GM23338 (cell line): Measurements from ENCODE around the gene AGBL4. TPM values are rescaled to one million over a fixed set of nuclear protein-coding genes. Genes with fewer than 3 reads are reported as not detected.

Source experiments
- ATAC-seq: fragments of 200-7000 bp; cut with Tn5 transposase; 3 replicates; pipeline ENCODE4 v1.9.1; 2020
- DNase-seq: peaks from one replicate; pipeline ENCODE4 v3.0.0-alpha.2; 2015; ENCODE audit warnings: low spot score
- H2AFZ ChIP-seq: fragments of 200-600 bp; sonication (generic); 2 replicates; pipeline ENCODE4 v1.8.0; 2016; ENCODE audit warnings: antibody characterized with exemption, mild to moderate bottlenecking, moderate library complexity
- H3F3A ChIP-seq: fragments of 200-600 bp; sonication (generic); replicated peaks from 2 replicates; pipeline ENCODE4 v1.8.0; 2017; ENCODE audit warnings: antibody characterized with exemption, mixed run types, low read depth
- H3K27ac ChIP-seq: fragments of 200-600 bp; sonication (generic); 2 replicates; pipeline ENCODE4 v1.6.1; 2016; ENCODE audit warnings: low read depth
- H3K27me3 ChIP-seq: fragments of 200-600 bp; sonication (generic); 2 replicates; pipeline ENCODE4 v1.8.0; 2016; ENCODE audit warnings: mild to moderate bottlenecking, mixed run types, moderate library complexity; ENCODE audit not compliant: insufficient read depth
- H3K36me3 ChIP-seq: fragments of 200-600 bp; sonication (generic); 2 replicates; pipeline ENCODE4 v1.8.0; 2016; ENCODE audit warnings: mild to moderate bottlenecking; ENCODE audit not compliant: insufficient read depth
- H3K4me1 ChIP-seq: fragments of 200-600 bp; sonication (generic); 2 replicates; pipeline ENCODE4 v1.8.0; 2016; ENCODE audit warnings: mild to moderate bottlenecking, moderate library complexity; ENCODE audit not compliant: insufficient read depth
- H3K4me2 ChIP-seq: fragments of 200-600 bp; sonication (generic); 2 replicates; pipeline ENCODE4 v1.7.1; 2017; ENCODE audit warnings: mixed run types
- H3K4me3 ChIP-seq: fragments of 200-600 bp; sonication (generic); 2 replicates; pipeline ENCODE4 v1.6.1; 2016; ENCODE audit warnings: mixed run types
- H3K79me2 ChIP-seq: fragments of 200-600 bp; sonication (generic); replicated peaks from 2 replicates; pipeline ENCODE4 v1.8.0; 2017; ENCODE audit warnings: mild to moderate bottlenecking; ENCODE audit not compliant: insufficient read depth
- H3K9me2 ChIP-seq: fragments of 200-600 bp; sonication (generic); 2 replicates; pipeline ENCODE4 v1.8.0; 2017; ENCODE audit not compliant: insufficient read depth
- H4K20me1 ChIP-seq: fragments of 200-600 bp; sonication (generic); replicated peaks from 2 replicates; pipeline ENCODE4 v1.8.0; 2017; ENCODE audit warnings: mild to moderate bottlenecking; ENCODE audit not compliant: insufficient read depth
- H3K27ac Mint-ChIP-seq: 2 replicates; pipeline ENCODE4 v1.8.0; 2020; ENCODE audit warnings: inconsistent platforms, mild to moderate bottlenecking, moderate library complexity, mixed read lengths
- H3K27me3 Mint-ChIP-seq: 3 replicates; pipeline ENCODE4 v1.8.0; 2022; ENCODE audit warnings: low read depth, mild to moderate bottlenecking, moderate library complexity, mixed read lengths, inconsistent platforms; ENCODE audit not compliant: insufficient read depth, poor library complexity
- H3K36me3 Mint-ChIP-seq: 3 replicates; pipeline ENCODE4 v1.8.0; 2021; ENCODE audit warnings: low read depth, mild to moderate bottlenecking, inconsistent platforms, moderate library complexity, mixed read lengths
- H3K4me1 Mint-ChIP-seq: 3 replicates; pipeline ENCODE4 v1.8.0; 2020; ENCODE audit warnings: mild to moderate bottlenecking, inconsistent platforms, mixed read lengths
- H3K4me3 Mint-ChIP-seq: 3 replicates; pipeline ENCODE4 v1.8.0; 2021; ENCODE audit warnings: moderate library complexity, mild to moderate bottlenecking, inconsistent platforms, mixed read lengths
- H3K9me3 Mint-ChIP-seq: 3 replicates; pipeline ENCODE4 v1.8.0; 2020; ENCODE audit warnings: moderate library complexity, mild to moderate bottlenecking, inconsistent platforms, mixed read lengths
- CREB1 ChIP-seq: fragments of 250-450 bp; sonication (Bioruptor Pico); IDR thresholded peaks from 2 replicates; pipeline ENCODE4 v1.5.0; 2020; ENCODE audit warnings: low read depth, mild to moderate bottlenecking, moderate library complexity
- EZH2 ChIP-seq: fragments of 200-600 bp; sonication (generic); IDR thresholded peaks from one replicate; pipeline ENCODE4 v1.8.0; 2017; ENCODE audit warnings: antibody characterized with exemption, mild to moderate bottlenecking, low read depth; ENCODE audit not compliant: unreplicated experiment
- EZH2phosphoT487 ChIP-seq: fragments of 200-600 bp; sonication (generic); IDR thresholded peaks from one replicate; pipeline ENCODE4 v1.8.1; 2018; ENCODE audit warnings: antibody characterized with exemption; ENCODE audit not compliant: unreplicated experiment
- NANOG ChIP-seq: IDR thresholded peaks from 2 replicates; pipeline ENCODE4 v1.6.1; 2016; ENCODE audit warnings: antibody characterized with exemption, borderline replicate concordance
- POLR2AphosphoS5 ChIP-seq: IDR thresholded peaks from 2 replicates; pipeline ENCODE4 v1.6.1; 2016; ENCODE audit warnings: antibody characterized with exemption, low read depth
- STAT1 ChIP-seq: IDR thresholded peaks from one replicate; pipeline ENCODE4 v1.6.1; 2016; ENCODE audit warnings: antibody characterized with exemption; ENCODE audit not compliant: unreplicated experiment
- ZNF114 ChIP-seq: fragments of 250-450 bp; sonication (Bioruptor Pico); IDR thresholded peaks from 2 replicates; pipeline ENCODE4 v1.5.0; 2020; ENCODE audit warnings: mild to moderate bottlenecking, moderate library complexity
- ZNF331 ChIP-seq: fragments of 250-450 bp; sonication (Bioruptor Pico); IDR thresholded peaks from 2 replicates; pipeline ENCODE4 v1.5.0; 2020; ENCODE audit warnings: low read depth, mild to moderate bottlenecking, moderate library complexity
- polyA plus RNA-seq: library from polyadenylated mRNA; unstranded; fragments of >200 nt; fragmentation: Nextera tagmentation; extraction: Ambion mirVana; gene quantifications from 2 replicates; pipeline ENCODE4 v1.2.1, GENCODE V29; 2016
- total RNA-seq: library from RNA; depleted of rRNA; stranded (reverse); fragments of >200 nt; shearing (Covaris generic); gene quantifications from 2 replicates; pipeline ENCODE4 v1.2.3, GENCODE V29; 2014
- TF ChIP-seq, protein P1 (sequence below): IDR thresholded peaks from one replicate; pipeline ENCODE4 v1.6.1; 2018; ENCODE audit warnings: antibody characterized with exemption; ENCODE audit not compliant: unreplicated experiment
- TF ChIP-seq, protein P2 (sequence below): IDR thresholded peaks from 2 replicates; pipeline ENCODE4 v1.6.1; 2016; ENCODE audit warnings: antibody characterized with exemption
- TF ChIP-seq, protein P3 (sequence below), 2 experiments: fragments of 200-600 bp in 1 of 2; sonication (generic) in 1 of 2; conservative IDR thresholded peaks; 2 replicates each; pipeline versions ENCODE4 v1.5.1 to v1.6.1; 2016 to 2017; ENCODE audit warnings: antibody characterized with exemption in 2 of 2, low read depth in 2 of 2, mild to moderate bottlenecking in 2 of 2, moderate library complexity in 1 of 2
- TF ChIP-seq, protein P4 (sequence below): fragments of 250-450 bp; sonication (Bioruptor Pico); IDR thresholded peaks from 2 replicates; pipeline ENCODE4 v1.5.0; 2020; ENCODE audit warnings: mild to moderate bottlenecking, moderate library complexity

The AGBL4 gene
- total and polyA plus RNA-seq, 2 experiments from 2014 or later, result 0.91 to 1.5 TPM

DNA sequence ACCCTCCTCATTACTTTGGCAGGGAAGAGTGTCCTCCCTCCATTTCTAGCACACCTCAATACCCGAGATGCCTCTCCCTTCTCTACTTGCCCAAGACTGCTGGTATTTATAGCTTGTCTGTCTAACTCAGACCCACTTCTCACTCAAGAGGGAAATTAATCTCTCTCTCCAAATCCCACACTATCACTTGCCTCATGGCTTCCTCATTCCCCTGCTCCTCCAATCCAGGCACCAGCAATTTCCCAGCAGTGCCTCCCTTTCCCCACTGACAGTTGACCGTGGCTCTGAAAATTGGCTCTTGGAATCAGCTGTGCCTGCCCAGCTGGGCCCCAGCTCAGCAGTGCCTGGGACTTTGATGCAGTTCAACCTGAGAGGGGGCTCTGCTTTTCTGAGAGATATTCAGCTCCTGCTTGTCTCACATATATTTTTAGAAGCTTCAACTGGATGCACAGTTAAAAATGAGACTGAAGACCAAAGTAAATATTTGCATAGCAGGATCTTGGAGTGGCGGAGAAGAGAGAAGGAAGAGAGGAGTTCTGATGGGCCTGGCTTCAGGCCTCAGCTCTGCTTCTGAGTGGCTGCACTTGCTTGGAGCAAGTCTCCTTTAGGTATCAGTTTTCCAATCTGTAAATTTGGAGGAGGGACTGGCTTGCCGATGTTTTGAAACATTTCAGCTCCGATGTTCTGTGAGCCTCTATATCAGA, 1470.7 kb downstream of the AGBL4 start:
- H3K27me3 ChIP-seq, result no peaks in the 10 kb centered on the region
- no peak overlapping the region for H3K27ac Mint-ChIP-seq
- no peak for ATAC-seq

More for the DNA sequence above, 1470.7 kb downstream of the AGBL4 start:
- H3K9me3 Mint-ChIP-seq, result no peaks in the 10 kb centered on the region
- no peak overlapping the region for H3K4me3 Mint-ChIP-seq
- H3K4me2 ChIP-seq, result no peak overlapping the region
- peaks cover 8% of the 10 kb centered on the region for H3K4me1 ChIP-seq
- DNase-seq, result no peak
- H3K4me1 Mint-ChIP-seq, result peaks cover 7% of the 10 kb centered on the region
- H3K79me2 ChIP-seq, result no peaks in the 10 kb centered on the region
- H4K20me1 ChIP-seq, result no peaks in the 10 kb centered on the region
- H3K9me2 ChIP-seq, result no peaks in the 10 kb centered on the region
- H3K27me3 Mint-ChIP-seq, result peaks cover 2% of the 10 kb centered on the region
- no peak overlapping the region for H2AFZ ChIP-seq
- H3K27ac ChIP-seq, result no peak overlapping the region
- no peaks in the 10 kb centered on the region for H3K36me3 Mint-ChIP-seq
- no peak for TF ChIP-seq EZH2
- no peak for TF ChIP-seq EZH2phosphoT487
- no peak for TF ChIP-seq CREB1 (CRISPR knock-in tag)
- no peak for TF ChIP-seq STAT1
- no peak for TF ChIP-seq POLR2AphosphoS5
- TF ChIP-seq ZNF114 (CRISPR knock-in tag), result no peak
- TF ChIP-seq, protein P1, sequence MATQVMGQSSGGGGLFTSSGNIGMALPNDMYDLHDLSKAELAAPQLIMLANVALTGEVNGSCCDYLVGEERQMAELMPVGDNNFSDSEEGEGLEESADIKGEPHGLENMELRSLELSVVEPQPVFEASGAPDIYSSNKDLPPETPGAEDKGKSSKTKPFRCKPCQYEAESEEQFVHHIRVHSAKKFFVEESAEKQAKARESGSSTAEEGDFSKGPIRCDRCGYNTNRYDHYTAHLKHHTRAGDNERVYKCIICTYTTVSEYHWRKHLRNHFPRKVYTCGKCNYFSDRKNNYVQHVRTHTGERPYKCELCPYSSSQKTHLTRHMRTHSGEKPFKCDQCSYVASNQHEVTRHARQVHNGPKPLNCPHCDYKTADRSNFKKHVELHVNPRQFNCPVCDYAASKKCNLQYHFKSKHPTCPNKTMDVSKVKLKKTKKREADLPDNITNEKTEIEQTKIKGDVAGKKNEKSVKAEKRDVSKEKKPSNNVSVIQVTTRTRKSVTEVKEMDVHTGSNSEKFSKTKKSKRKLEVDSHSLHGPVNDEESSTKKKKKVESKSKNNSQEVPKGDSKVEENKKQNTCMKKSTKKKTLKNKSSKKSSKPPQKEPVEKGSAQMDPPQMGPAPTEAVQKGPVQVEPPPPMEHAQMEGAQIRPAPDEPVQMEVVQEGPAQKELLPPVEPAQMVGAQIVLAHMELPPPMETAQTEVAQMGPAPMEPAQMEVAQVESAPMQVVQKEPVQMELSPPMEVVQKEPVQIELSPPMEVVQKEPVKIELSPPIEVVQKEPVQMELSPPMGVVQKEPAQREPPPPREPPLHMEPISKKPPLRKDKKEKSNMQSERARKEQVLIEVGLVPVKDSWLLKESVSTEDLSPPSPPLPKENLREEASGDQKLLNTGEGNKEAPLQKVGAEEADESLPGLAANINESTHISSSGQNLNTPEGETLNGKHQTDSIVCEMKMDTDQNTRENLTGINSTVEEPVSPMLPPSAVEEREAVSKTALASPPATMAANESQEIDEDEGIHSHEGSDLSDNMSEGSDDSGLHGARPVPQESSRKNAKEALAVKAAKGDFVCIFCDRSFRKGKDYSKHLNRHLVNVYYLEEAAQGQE, result no peak
- TF ChIP-seq NANOG, result no peak
- TF ChIP-seq ZNF331, result no peak
- TF ChIP-seq, protein P2, sequence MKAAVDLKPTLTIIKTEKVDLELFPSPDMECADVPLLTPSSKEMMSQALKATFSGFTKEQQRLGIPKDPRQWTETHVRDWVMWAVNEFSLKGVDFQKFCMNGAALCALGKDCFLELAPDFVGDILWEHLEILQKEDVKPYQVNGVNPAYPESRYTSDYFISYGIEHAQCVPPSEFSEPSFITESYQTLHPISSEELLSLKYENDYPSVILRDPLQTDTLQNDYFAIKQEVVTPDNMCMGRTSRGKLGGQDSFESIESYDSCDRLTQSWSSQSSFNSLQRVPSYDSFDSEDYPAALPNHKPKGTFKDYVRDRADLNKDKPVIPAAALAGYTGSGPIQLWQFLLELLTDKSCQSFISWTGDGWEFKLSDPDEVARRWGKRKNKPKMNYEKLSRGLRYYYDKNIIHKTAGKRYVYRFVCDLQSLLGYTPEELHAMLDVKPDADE, result no peak
- TF ChIP-seq, protein P3, sequence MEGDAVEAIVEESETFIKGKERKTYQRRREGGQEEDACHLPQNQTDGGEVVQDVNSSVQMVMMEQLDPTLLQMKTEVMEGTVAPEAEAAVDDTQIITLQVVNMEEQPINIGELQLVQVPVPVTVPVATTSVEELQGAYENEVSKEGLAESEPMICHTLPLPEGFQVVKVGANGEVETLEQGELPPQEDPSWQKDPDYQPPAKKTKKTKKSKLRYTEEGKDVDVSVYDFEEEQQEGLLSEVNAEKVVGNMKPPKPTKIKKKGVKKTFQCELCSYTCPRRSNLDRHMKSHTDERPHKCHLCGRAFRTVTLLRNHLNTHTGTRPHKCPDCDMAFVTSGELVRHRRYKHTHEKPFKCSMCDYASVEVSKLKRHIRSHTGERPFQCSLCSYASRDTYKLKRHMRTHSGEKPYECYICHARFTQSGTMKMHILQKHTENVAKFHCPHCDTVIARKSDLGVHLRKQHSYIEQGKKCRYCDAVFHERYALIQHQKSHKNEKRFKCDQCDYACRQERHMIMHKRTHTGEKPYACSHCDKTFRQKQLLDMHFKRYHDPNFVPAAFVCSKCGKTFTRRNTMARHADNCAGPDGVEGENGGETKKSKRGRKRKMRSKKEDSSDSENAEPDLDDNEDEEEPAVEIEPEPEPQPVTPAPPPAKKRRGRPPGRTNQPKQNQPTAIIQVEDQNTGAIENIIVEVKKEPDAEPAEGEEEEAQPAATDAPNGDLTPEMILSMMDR (conservative IDR thresholded peaks at IDR 0.05; ENCODE audit: low read depth in 2 of 2), result no peak
- TF ChIP-seq, protein P4, sequence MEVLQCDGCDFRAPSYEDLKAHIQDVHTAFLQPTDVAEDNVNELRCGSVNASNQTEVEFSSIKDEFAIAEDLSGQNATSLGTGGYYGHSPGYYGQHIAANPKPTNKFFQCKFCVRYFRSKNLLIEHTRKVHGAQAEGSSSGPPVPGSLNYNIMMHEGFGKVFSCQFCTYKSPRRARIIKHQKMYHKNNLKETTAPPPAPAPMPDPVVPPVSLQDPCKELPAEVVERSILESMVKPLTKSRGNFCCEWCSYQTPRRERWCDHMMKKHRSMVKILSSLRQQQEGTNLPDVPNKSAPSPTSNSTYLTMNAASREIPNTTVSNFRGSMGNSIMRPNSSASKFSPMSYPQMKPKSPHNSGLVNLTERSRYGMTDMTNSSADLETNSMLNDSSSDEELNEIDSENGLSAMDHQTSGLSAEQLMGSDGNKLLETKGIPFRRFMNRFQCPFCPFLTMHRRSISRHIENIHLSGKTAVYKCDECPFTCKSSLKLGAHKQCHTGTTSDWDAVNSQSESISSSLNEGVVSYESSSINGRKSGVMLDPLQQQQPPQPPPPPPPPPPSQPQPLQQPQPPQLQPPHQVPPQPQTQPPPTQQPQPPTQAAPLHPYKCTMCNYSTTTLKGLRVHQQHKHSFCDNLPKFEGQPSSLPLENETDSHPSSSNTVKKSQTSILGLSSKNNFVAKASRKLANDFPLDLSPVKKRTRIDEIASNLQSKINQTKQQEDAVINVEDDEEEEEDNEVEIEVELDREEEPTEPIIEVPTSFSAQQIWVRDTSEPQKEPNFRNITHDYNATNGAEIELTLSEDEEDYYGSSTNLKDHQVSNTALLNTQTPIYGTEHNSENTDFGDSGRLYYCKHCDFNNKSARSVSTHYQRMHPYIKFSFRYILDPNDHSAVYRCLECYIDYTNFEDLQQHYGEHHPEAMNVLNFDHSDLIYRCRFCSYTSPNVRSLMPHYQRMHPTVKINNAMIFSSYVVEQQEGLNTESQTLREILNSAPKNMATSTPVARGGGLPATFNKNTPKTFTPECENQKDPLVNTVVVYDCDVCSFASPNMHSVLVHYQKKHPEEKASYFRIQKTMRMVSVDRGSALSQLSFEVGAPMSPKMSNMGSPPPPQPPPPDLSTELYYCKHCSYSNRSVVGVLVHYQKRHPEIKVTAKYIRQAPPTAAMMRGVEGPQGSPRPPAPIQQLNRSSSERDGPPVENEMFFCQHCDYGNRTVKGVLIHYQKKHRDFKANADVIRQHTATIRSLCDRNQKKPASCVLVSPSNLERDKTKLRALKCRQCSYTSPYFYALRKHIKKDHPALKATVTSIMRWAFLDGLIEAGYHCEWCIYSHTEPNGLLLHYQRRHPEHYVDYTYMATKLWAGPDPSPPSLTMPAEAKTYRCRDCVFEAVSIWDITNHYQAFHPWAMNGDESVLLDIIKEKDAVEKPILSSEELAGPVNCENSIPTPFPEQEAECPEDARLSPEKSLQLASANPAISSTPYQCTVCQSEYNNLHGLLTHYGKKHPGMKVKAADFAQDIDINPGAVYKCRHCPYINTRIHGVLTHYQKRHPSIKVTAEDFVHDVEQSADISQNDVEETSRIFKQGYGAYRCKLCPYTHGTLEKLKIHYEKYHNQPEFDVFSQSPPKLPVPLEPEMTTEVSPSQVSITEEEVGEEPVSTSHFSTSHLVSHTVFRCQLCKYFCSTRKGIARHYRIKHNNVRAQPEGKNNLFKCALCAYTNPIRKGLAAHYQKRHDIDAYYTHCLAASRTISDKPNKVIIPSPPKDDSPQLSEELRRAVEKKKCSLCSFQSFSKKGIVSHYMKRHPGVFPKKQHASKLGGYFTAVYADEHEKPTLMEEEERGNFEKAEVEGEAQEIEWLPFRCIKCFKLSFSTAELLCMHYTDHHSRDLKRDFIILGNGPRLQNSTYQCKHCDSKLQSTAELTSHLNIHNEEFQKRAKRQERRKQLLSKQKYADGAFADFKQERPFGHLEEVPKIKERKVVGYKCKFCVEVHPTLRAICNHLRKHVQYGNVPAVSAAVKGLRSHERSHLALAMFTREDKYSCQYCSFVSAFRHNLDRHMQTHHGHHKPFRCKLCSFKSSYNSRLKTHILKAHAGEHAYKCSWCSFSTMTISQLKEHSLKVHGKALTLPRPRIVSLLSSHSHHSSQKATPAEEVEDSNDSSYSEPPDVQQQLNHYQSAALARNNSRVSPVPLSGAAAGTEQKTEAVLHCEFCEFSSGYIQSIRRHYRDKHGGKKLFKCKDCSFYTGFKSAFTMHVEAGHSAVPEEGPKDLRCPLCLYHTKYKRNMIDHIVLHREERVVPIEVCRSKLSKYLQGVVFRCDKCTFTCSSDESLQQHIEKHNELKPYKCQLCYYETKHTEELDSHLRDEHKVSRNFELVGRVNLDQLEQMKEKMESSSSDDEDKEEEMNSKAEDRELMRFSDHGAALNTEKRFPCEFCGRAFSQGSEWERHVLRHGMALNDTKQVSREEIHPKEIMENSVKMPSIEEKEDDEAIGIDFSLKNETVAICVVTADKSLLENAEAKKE (CRISPR knock-in tag), result no peak
- H3F3A ChIP-seq, result no peaks in the 10 kb centered on the region
- H3K36me3 ChIP-seq, result no peaks in the 10 kb centered on the region
- H3K4me3 ChIP-seq, result no peak overlapping the region
